GM12874 (cell line): ENCODE results near the gene PIGS.

Source experiments
- TF ChIP-seq, protein P1 (sequence below): IDR thresholded peaks from 2 replicates; pipeline ENCODE4 v1.5.1; 2011; ENCODE audit warnings: low read depth, mild to moderate bottlenecking, control low read depth, low read length, moderate library complexity; ENCODE audit not compliant: insufficient read depth

Gene PIGS

DNA sequence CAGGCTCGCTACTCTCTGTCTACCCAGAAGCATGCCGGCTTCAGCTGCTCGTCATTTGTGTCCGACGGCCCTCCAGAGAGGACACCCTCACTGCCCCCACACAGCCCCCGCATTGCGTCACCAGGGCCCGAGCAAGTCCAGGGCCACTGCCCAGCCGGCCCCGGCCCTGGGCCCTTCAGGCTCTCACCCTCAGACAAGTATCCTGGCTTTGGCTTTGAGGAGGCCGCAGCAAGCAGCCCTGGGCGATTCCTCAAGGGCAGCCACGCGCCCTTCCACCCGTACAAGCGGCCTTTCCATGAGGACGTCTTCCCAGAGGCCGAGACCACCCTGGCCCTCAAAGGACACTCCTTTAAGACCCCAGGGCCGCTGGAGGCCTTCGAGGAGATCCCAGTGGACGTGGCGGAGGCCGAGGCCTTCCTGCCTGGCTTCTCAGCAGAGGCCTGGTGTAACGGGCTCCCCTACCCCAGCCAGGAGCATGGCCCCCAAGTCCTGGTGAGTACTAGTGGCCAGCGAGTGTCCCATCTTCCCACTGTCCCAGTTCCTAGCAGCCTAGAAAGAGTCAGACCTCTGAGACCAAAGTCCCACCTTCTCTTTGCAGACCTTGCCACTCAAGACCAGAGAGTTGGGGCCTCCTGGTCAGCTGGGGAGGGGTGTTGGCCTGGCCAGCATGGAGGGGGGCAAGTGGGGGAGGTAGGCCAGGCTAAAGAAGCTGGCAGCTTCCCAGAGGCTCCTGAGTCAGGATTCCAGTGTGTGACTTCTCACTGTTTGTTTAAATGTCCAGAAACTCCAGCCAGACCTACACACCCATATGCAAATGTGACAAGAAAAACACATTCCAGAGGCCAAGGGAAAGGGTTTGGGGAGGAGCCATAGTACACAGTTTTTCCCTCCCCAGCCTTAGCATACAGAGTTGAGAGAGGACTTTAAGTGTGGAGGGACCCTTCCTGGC, 46.6 kb downstream of the PIGS start:
- TF ChIP-seq, protein P1, sequence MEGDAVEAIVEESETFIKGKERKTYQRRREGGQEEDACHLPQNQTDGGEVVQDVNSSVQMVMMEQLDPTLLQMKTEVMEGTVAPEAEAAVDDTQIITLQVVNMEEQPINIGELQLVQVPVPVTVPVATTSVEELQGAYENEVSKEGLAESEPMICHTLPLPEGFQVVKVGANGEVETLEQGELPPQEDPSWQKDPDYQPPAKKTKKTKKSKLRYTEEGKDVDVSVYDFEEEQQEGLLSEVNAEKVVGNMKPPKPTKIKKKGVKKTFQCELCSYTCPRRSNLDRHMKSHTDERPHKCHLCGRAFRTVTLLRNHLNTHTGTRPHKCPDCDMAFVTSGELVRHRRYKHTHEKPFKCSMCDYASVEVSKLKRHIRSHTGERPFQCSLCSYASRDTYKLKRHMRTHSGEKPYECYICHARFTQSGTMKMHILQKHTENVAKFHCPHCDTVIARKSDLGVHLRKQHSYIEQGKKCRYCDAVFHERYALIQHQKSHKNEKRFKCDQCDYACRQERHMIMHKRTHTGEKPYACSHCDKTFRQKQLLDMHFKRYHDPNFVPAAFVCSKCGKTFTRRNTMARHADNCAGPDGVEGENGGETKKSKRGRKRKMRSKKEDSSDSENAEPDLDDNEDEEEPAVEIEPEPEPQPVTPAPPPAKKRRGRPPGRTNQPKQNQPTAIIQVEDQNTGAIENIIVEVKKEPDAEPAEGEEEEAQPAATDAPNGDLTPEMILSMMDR = no peak

GRCh38 chr17:28523876-28524275, 47.4 kb downstream of the PIGS start:
- TF ChIP-seq, protein P1 = no peak

DNA sequence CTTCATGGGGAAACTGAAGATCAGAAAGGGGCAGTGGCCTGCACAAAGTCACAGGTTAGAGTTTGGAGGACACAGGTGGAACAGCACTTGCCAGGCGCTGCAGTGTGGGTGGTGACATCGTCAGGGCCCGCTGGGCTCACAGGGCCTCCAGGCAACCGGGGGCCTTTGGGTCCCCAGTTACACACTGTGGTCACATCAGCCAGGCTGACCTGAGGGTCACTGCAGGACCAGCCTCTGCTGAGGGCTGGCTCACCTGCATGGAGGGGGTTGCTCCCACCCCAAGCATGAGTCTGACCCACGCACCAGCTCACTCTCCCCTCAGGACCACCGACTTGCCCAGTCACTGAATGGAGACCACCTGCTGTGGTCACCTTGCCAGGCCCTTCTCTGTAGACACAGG, 48.1 kb downstream of the PIGS start:
- TF ChIP-seq, protein P1 = no peak

DNA sequence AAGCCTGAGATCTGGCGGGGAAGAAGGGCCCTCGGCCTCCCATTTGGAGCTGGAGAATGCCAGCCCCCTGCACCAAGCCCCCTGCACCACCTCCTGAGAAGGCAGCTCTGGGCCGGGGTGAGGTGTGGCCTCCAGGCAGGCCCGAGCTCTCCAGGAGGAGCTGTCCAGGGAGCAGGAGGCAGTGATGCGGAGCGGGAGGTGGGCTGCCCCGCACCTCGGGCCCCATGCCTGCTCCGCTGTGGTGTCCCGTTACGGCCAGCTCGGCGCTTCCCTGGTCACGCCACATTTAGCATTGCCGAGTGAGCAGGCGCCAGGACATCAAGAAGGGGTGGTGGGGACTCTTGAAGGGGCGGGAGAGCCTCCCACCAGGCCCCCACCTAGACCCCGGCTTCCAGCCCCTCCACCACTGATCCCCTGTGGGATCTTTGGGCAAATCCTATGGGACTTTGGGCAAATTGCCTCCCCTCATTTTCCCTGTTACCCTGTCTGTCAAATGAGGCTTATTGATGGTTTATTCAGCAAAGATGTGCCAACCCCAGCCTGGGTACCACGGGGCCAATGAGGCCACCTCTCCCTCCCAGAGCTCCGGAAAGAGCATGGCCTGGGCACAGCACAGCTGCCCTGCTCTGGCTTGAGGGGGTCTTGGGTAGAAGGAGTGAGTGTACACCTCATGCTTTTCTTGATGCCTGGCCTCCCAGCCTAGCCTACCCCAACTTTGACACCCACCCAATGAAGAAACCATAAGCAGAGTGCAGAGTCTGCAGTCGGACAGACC, 49.8 kb downstream of the PIGS start:
- TF ChIP-seq, protein P1 = no peak

- TF ChIP-seq, protein P1 = no peak
Measured at GRCh38 chr17:28520687-28521086, 50.6 kb downstream of the PIGS start.

DNA sequence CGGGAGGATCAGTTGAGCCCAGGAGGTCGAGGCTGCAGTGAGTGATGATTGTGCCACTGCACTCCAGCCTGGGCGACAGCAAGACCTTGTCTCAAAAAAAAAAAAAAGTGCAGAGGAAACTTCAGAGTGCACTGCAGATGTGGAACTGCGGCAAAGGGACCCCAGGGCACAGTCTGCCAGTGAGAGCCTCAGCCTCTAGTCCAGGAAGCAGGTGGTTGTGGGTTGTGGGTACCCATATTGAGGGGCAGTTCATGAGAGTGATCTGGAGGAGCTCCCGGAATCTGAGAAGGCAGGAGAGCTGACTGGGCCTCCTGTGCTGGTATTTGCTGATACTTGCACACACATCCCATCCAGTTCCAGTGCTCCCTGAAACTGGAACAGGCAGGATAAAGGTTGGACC, 52.1 kb downstream of the PIGS start:
- TF ChIP-seq, protein P1 = no peak

DNA sequence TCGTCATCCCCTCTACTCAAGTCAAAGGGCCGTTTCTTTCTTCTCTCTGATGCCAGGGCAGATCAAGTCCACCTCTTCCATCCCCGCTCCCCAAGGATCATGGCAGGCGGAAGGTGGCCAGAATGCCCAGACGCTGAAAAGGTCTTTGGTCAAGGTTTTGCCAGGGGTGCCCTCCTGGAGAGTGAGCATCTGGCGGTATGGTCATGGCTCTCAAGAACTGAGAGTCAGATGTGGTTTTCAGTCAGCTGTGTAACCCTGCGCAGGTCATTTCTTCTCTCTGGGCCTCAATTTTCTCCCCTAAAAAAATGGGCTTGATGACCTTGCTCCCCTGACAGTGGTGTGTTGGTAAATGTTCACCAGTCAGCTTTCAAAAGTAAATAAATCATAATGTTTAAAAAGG, 52.7 kb downstream of the PIGS start:
- TF ChIP-seq, protein P1 = no peak
